DMS 273 treated with DMSO at 0.1 percent for 48 hours (cell line): ENCODE data around the gene RBMY1E.
"Not testable (repeated sequence)": the region's sequence is repeated elsewhere in the genome, so short reads cannot be mapped to it uniquely, and the experiment has no call there.

ENCODE experiments used
- DNase-seq: peaks from one replicate; lab custom pipeline; 2025; lab: John Stamatoyannopoulos, UW

The RBMY1E gene

DNA sequence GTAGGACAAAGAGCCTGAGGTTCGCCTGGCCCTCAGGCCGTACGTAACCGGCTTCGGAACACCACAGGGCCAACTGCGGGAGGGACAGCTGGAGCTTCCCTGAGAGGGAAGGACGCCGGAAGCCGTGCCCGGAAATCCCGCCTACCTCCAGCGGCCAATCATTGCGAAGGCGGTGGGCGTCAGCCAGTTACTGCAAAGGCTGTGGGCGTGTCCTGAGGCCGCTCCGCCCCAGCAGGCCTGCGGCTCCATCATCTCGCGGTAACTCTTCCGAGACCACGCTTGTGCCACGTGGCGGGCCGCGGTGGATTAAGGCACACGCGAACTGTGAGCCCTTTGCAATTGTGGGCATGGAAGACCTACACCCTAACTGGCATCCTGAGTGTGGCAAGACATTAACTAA lies at the start of gene RBMY1E:
TSS of gene RBMY1E (minus strand) at position 101 of the 400 bp plus-strand sequence. CDS start 1,978 bp downstream, outside the sequence.
- not testable (repeated sequence) for DNase-seq

DNA sequence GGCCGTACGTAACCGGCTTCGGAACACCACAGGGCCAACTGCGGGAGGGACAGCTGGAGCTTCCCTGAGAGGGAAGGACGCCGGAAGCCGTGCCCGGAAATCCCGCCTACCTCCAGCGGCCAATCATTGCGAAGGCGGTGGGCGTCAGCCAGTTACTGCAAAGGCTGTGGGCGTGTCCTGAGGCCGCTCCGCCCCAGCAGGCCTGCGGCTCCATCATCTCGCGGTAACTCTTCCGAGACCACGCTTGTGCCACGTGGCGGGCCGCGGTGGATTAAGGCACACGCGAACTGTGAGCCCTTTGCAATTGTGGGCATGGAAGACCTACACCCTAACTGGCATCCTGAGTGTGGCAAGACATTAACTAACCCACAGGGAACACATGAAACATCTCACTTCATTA lies 23.4 kb downstream of the RBMY1E start, which contains the start of gene RBMY1D:
TSS of gene RBMY1D (minus strand) at position 101 of the 400 bp plus-strand sequence. CDS start 2,013 bp downstream, outside the sequence.
- not testable (repeated sequence) for DNase-seq

DNA sequence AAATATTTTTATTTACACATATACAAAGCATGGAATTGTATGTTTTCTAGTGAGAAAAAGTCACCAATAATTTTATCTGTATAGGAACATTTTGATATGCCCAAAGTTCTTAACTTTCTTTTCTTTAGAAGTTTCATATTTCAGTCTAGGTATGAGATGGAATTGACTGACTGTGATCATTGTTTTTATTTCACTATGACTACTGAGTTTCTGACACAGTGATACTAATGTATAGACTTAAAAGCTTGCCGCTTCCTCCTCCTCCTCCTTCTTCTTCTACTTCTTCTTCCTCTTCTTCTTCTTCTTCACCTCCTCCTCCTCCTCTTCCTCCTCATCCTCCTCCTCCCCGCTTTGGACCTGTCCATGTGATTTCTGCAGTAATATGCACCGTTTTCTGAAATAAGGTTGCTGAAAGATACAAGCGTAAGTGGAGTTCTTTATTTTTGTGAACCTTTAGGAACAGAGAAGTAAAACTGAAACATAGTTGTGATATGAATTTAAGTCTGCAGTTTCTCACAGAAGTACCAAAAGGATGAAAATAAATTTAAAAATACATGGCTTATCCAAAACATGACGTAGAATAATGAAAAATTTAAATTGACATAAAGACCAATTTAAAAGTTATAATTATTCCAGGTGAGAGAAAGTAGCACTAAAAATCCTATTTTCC lies 48.3 kb downstream of the RBMY1E start:
- DNase-seq, result not testable (repeated sequence)
